ENCODE measurements around the gene TRAF3. TPM values are rescaled to one million over a fixed set of nuclear protein-coding genes. Genes with fewer than 3 reads are reported as not detected.

Gene TRAF3
- total and polyA plus RNA-seq, 2 donors = 9.2 to 14.6 TPM

- 82% methylated on average over 22 of the region's 22 CpGs for WGBS
- Histone ChIP-seq H3K36me3 (ENCODE audit: control insufficient read depth in 2 of 2, insufficient read depth in 2 of 2, low read length in 1 of 2) (no peaks in the 10 kb centered on the region), H3K4me1 (ENCODE audit: control insufficient read depth in 2 of 2, insufficient read depth in 2 of 2, low read length in 2 of 2) (peaks cover 0 to 19% of the 10 kb centered on the region in 2 donors), H3K27ac (ENCODE audit: low read depth in 1 of 2, low read length in 1 of 2) (no peak overlapping the region), H3K9me3 (ENCODE audit: control insufficient read depth in 2 of 2, insufficient read depth in 1 of 2, low read length in 1 of 2) (no peaks in the 10 kb centered on the region), H3K4me3 (ENCODE audit: low read length in 2 of 2) (no peak overlapping the region), H3K27me3 (ENCODE audit: control insufficient read depth in 2 of 2, insufficient read depth in 1 of 2, low read length in 1 of 2) (no peaks in the 10 kb centered on the region)
- DNase-seq (ENCODE audit: low read depth in 6 of 9, low spot score in 9 of 9) = no peak
Measured at GRCh38 chr14:102772781-102773570, 4.3 kb upstream of the TRAF3 start.

DNA sequence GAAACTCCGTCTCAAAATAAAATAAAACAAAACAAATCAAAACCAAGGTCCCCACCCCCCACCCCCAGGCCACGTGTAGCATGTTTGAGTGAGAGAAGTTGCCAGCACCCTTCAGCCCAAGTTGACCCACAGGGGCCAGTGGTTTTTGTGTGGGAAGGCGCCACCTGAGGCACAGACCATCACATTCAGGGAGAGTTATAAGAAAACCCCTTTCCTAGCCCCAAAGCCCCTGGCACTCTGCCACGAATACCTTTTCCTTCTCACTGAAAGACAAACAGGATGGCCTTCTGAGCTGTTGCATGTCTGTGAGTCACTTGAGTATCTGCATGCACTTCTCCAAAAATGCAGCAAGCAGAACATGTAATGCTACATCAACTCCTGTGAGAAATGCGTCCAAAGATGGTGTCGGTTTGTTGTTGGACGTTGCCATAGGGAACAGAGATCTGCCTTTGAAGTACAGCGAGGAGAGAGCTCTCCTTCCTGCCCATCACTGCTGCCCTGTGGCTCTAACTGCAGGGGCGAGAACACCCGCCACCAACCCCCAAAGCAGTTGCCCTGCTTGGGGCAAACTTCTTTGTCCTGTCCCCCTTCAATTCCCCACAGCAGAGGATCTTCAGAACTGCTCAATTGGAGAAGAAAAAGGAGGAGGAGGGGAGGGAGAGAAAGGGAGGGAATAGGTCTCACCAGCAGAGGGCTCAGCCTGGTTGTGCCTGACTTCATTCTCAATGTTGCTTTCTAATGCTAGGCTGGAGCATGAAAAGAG, 2.7 kb upstream of the TRAF3 start:
- Histone ChIP-seq H3K27ac (ENCODE audit: low read depth in 1 of 2, low read length in 1 of 2) (peak overlapping the region; percentile 15 to 76), H3K36me3 (ENCODE audit: control insufficient read depth in 2 of 2, insufficient read depth in 2 of 2, low read length in 1 of 2) (no peaks in the 10 kb centered on the region), H3K9me3 (ENCODE audit: control insufficient read depth in 2 of 2, insufficient read depth in 1 of 2, low read length in 1 of 2) (no peaks in the 10 kb centered on the region), H3K27me3 (ENCODE audit: control insufficient read depth in 2 of 2, insufficient read depth in 1 of 2, low read length in 1 of 2) (peaks cover 0 to 6% of the 10 kb centered on the region in 2 donors), H3K4me1 (ENCODE audit: control insufficient read depth in 2 of 2, insufficient read depth in 2 of 2, low read length in 2 of 2) (peaks cover 0 to 24% of the 10 kb centered on the region in 2 donors), H3K4me3 (ENCODE audit: low read length in 2 of 2) (no peak overlapping the region)
- DNase-seq (ENCODE audit: low read depth in 6 of 9, low spot score in 9 of 9) = peak in 5 of 9 donors; percentile 27 to 71 (median 42)
- 66% methylated on average over 10 of the region's 10 CpGs for WGBS

- Histone ChIP-seq H3K4me3 (ENCODE audit: low read length in 2 of 2) (no peak overlapping the region), H3K4me1 (ENCODE audit: control insufficient read depth in 2 of 2, insufficient read depth in 2 of 2, low read length in 2 of 2) (peaks cover 0 to 26% of the 10 kb centered on the region in 2 donors), H3K27me3 (ENCODE audit: control insufficient read depth in 2 of 2, insufficient read depth in 1 of 2, low read length in 1 of 2) (peaks cover 0 to 6% of the 10 kb centered on the region in 2 donors), H3K27ac (ENCODE audit: low read depth in 1 of 2, low read length in 1 of 2) (peak overlapping the region in 1 of 2 donors; percentile 57), H3K9me3 (ENCODE audit: control insufficient read depth in 2 of 2, insufficient read depth in 1 of 2, low read length in 1 of 2) (no peaks in the 10 kb centered on the region), H3K36me3 (ENCODE audit: control insufficient read depth in 2 of 2, insufficient read depth in 2 of 2, low read length in 1 of 2) (no peaks in the 10 kb centered on the region)
- 97% methylated on average over 22 of the region's 22 CpGs for whole genome bisulfite sequencing
- no peak for DNase-seq (ENCODE audit: low read depth in 6 of 9, low spot score in 9 of 9)
Measured at GRCh38 chr14:102775855-102776760, 1.1 kb upstream of the TRAF3 start.

DNA sequence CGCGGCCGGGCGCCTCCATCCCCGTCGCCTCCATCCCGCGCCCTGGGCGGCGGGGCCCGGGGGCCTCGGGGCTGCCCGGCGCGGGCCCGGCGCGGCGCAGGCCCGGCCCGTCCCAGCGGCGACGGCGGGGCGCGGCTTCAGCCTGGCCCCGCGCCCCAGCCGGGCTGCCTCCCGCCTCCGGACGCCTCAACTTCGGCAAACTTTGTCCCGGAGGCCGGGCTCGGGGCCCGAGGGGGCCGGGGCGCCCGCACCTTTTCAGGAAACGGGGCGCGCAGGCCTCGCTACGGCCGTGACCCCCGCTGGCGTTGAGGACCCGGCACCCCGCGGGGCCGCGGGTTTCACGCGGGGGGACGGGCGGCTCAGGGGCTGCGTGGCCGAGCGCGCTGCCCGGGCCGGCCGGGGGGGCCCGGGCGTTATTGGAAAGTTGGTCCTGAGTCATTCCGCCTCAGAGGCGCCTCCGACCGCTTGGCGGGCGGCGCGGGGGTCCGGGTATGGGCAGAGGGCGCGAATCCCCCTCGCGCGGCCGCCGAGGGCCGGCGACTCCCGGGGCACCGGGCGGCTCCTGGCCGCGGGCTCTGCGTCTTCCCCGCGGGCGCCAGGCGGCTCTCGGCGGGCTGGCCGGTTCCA, 575 bp downstream of the TRAF3 start:
- H3K4me3 ChIP-seq (ENCODE audit: low read length in 2 of 2) = peak overlapping the region; percentile 51 to 73
- H3K36me3 ChIP-seq (ENCODE audit: control insufficient read depth in 2 of 2, insufficient read depth in 2 of 2, low read length in 1 of 2) = no peaks in the 10 kb centered on the region
- H3K4me1 ChIP-seq (ENCODE audit: control insufficient read depth in 2 of 2, insufficient read depth in 2 of 2, low read length in 2 of 2) = peaks cover 0 to 27% of the 10 kb centered on the region in 2 donors
- peaks cover 0 to 6% of the 10 kb centered on the region in 2 donors for H3K27me3 ChIP-seq (ENCODE audit: control insufficient read depth in 2 of 2, insufficient read depth in 1 of 2, low read length in 1 of 2)
- under 1% methylated on average over 97 of the region's 98 CpGs for WGBS
- DNase-seq (ENCODE audit: low read depth in 6 of 9, low spot score in 9 of 9) = no peak
- H3K9me3 ChIP-seq (ENCODE audit: control insufficient read depth in 2 of 2, insufficient read depth in 1 of 2, low read length in 1 of 2) = no peaks in the 10 kb centered on the region
- peak overlapping the region in 1 of 2 donors; percentile 67 for H3K27ac ChIP-seq (ENCODE audit: low read depth in 1 of 2, low read length in 1 of 2)

DNA sequence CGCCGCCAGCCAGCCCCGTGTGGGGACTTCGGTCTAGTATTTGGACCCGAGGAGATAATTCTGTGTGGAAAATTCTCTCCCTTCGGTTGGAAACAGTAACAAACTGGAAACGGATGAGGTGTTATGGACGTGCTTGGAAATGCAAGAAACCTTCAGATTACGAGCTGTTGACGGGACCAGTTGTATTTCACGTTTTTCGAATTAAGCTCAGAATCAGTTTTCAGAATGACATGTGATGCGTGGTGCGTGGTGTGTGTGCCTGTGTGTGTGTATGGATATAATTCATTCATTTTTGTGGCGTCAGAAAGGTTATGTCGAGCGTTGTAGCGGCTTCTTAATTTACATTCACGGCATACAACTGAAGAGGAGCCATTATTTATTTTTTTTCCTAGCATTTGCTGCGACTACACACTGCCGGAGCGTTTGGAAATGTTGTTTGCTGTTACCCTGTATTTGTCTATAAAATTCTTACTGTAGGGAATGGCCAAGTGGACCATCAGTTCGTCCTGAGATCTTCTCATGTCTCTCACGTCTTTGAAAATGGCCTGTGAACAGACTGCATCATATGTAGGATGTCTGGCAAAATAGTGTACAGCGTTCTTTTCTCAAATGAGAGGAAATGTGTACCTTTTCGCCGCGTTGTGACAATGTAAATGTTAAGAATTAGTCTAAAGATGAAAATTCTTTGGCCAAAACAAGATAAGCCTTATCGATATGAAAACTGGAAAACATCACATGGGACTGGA, 1.3 kb downstream of the TRAF3 start:
- peak overlapping the region in 1 of 2 donors; percentile 67 for H3K27ac ChIP-seq (ENCODE audit: low read depth in 1 of 2, low read length in 1 of 2)
- no peaks in the 10 kb centered on the region for H3K9me3 ChIP-seq (ENCODE audit: control insufficient read depth in 2 of 2, insufficient read depth in 1 of 2, low read length in 1 of 2)
- WGBS = 17% methylated on average over 29 of the region's 29 CpGs
- peak overlapping the region; percentile 51 to 73 for H3K4me3 ChIP-seq (ENCODE audit: low read length in 2 of 2)
- peaks cover 0 to 6% of the 10 kb centered on the region in 2 donors for H3K27me3 ChIP-seq (ENCODE audit: control insufficient read depth in 2 of 2, insufficient read depth in 1 of 2, low read length in 1 of 2)
- peaks cover 0 to 25% of the 10 kb centered on the region in 2 donors for H3K4me1 ChIP-seq (ENCODE audit: control insufficient read depth in 2 of 2, insufficient read depth in 2 of 2, low read length in 2 of 2)
- H3K36me3 ChIP-seq (ENCODE audit: control insufficient read depth in 2 of 2, insufficient read depth in 2 of 2, low read length in 1 of 2) = no peaks in the 10 kb centered on the region
- DNase-seq (ENCODE audit: low read depth in 6 of 9, low spot score in 9 of 9) = peak in 1 of 9 donors; percentile 50

DNA sequence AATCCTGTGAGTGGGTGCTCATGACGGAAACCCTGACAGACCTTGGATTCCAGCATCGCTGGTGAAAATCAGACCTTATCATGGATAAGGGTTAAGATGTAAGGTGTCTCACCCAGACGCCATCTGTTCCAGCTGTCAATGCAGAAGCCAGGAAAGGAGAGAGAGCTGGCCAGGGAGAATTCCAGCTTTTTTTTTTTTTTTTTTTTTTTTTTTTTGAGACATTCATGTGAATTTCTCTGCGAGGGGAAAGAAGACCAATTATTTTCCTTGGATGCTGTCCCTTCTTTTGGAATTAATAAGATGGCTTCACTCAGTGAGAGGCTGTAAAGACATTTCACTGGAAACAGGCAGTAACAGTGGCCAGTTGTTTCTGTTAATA, 1.8 kb downstream of the TRAF3 start:
- H3K4me3 ChIP-seq (ENCODE audit: low read length in 2 of 2) = peak overlapping the region; percentile 51 to 73
- H3K27me3 ChIP-seq (ENCODE audit: control insufficient read depth in 2 of 2, insufficient read depth in 1 of 2, low read length in 1 of 2) = peaks cover 0 to 6% of the 10 kb centered on the region in 2 donors
- no peaks in the 10 kb centered on the region for H3K9me3 ChIP-seq (ENCODE audit: control insufficient read depth in 2 of 2, insufficient read depth in 1 of 2, low read length in 1 of 2)
- H3K4me1 ChIP-seq (ENCODE audit: control insufficient read depth in 2 of 2, insufficient read depth in 2 of 2, low read length in 2 of 2) = peaks cover 0 to 25% of the 10 kb centered on the region in 2 donors
- H3K27ac ChIP-seq (ENCODE audit: low read depth in 1 of 2, low read length in 1 of 2) = no peak overlapping the region
- no peak for DNase-seq (ENCODE audit: low read depth in 6 of 9, low spot score in 9 of 9)
- 85% methylated on average over 4 of the region's 4 CpGs for WGBS
- H3K36me3 ChIP-seq (ENCODE audit: control insufficient read depth in 2 of 2, insufficient read depth in 2 of 2, low read length in 1 of 2) = no peaks in the 10 kb centered on the region

GRCh38 chr14:102779574-102780315, 2.5 kb downstream of the TRAF3 start:
- no peaks in the 10 kb centered on the region for H3K36me3 ChIP-seq (ENCODE audit: control insufficient read depth in 2 of 2, insufficient read depth in 2 of 2, low read length in 1 of 2)
- peaks cover 0 to 6% of the 10 kb centered on the region in 2 donors for H3K27me3 ChIP-seq (ENCODE audit: control insufficient read depth in 2 of 2, insufficient read depth in 1 of 2, low read length in 1 of 2)
- WGBS = 93% methylated on average over 13 of the region's 13 CpGs
- H3K27ac ChIP-seq (ENCODE audit: low read depth in 1 of 2, low read length in 1 of 2) = no peak overlapping the region
- no peaks in the 10 kb centered on the region for H3K9me3 ChIP-seq (ENCODE audit: control insufficient read depth in 2 of 2, insufficient read depth in 1 of 2, low read length in 1 of 2)
- DNase-seq (ENCODE audit: low read depth in 6 of 9, low spot score in 9 of 9) = no peak
- no peak overlapping the region for H3K4me3 ChIP-seq (ENCODE audit: low read length in 2 of 2)
- peaks cover 0 to 20% of the 10 kb centered on the region in 2 donors for H3K4me1 ChIP-seq (ENCODE audit: control insufficient read depth in 2 of 2, insufficient read depth in 2 of 2, low read length in 2 of 2)
